Gastroesophageal sphincter (tissue), 3 donors: ENCODE data around the gene SATB2.

ENCODE experiments used
- CTCF ChIP-seq, 4 experiments: fragments of 200-600 bp in 2 of 4; fragments of 450-650 bp in 2 of 4; sonication (generic) in 1 of 4; IDR thresholded peaks; one replicate each; pipeline ENCODE4 v1.5.1; 2017 to 2019; ENCODE audit warnings: antibody characterized with exemption in 4 of 4, mild to moderate bottlenecking in 2 of 4, moderate library complexity in 2 of 4
- POLR2AphosphoS5 ChIP-seq: sonication (generic); formaldehyde crosslinking; IDR thresholded peaks from one replicate; pipeline ENCODE4 v1.6.1; 2017; ENCODE audit warnings: antibody characterized with exemption

GRCh38 chr2:199452991-199453379 lies 4.8 kb downstream of the SATB2 start:
- TF ChIP-seq CTCF (IDR thresholded peaks at IDR 0.05) (no peak), POLR2AphosphoS5 (no peak)
